ENCODE results near the gene SOCS2.
"Not testable (repeated sequence)": the region's sequence is repeated elsewhere in the genome, so short reads cannot be mapped to it uniquely, and the experiment has no call there.

Gene SOCS2

GRCh38 chr12:93550748-93551611 lies 21.5 kb upstream of the SOCS2 start:
- Mint-ChIP-seq H3K27ac (no peak overlapping the region), H3K36me3 (peaks cover 5% of the 10 kb centered on the region), H3K4me3 (no peak overlapping the region), H3K9me3 (ENCODE audit: low read depth) (no peaks in the 10 kb centered on the region), H3K27me3 (no peaks in the 10 kb centered on the region), H3K4me1 (ENCODE audit: low read depth) (no peaks in the 10 kb centered on the region)

GRCh38 chr12:93552427-93552826 lies 20.0 kb upstream of the SOCS2 start:
- Mint-ChIP-seq H3K27me3 (no peaks in the 10 kb centered on the region), H3K4me3 (no peak overlapping the region), H3K36me3 (peaks cover 9% of the 10 kb centered on the region), H3K9me3 (ENCODE audit: low read depth) (no peaks in the 10 kb centered on the region), H3K27ac (no peak overlapping the region), H3K4me1 (ENCODE audit: low read depth) (no peaks in the 10 kb centered on the region)

- H3K27me3 Mint-ChIP-seq; H3K4me3 Mint-ChIP-seq; H3K4me1 Mint-ChIP-seq (ENCODE audit: low read depth); H3K27ac Mint-ChIP-seq: not testable (repeated sequence)
- Mint-ChIP-seq H3K36me3 (peaks cover 30% of the 10 kb centered on the region), H3K9me3 (ENCODE audit: low read depth) (peaks cover 11% of the 10 kb centered on the region)
Observed at GRCh38 chr12:93557879-93558278, 14.6 kb upstream of the SOCS2 start.

- H3K27ac Mint-ChIP-seq, H3K4me3 Mint-ChIP-seq: not testable (repeated sequence)
- H3K36me3 Mint-ChIP-seq: peaks cover 30% of the 10 kb centered on the region
Observed at GRCh38 chr12:93558685-93559084, 13.8 kb upstream of the SOCS2 start.

GRCh38 chr12:93563807-93564538 lies 8.5 kb upstream of the SOCS2 start:
- Mint-ChIP-seq H3K27me3 (no peaks in the 10 kb centered on the region), H3K36me3 (peaks cover 16% of the 10 kb centered on the region), H3K27ac (no peak overlapping the region)

More at GRCh38 chr12:93558685-93559084, 13.8 kb upstream of the SOCS2 start:
- not testable (repeated sequence) for H3K27me3 Mint-ChIP-seq; H3K4me1 Mint-ChIP-seq (ENCODE audit: low read depth)
- H3K9me3 Mint-ChIP-seq (ENCODE audit: low read depth): peaks cover 11% of the 10 kb centered on the region

GRCh38 chr12:93565760-93566159 lies 6.7 kb upstream of the SOCS2 start:
- H3K4me3 Mint-ChIP-seq: no peak overlapping the region
- no peaks in the 10 kb centered on the region for H3K27me3 Mint-ChIP-seq
- peaks cover 5% of the 10 kb centered on the region for H3K4me1 Mint-ChIP-seq (ENCODE audit: low read depth)
- no peak overlapping the region for H3K27ac Mint-ChIP-seq
- no peaks in the 10 kb centered on the region for H3K9me3 Mint-ChIP-seq (ENCODE audit: low read depth)
- H3K36me3 Mint-ChIP-seq: peaks cover 6% of the 10 kb centered on the region

More at GRCh38 chr12:93563807-93564538, 8.5 kb upstream of the SOCS2 start:
- Mint-ChIP-seq H3K9me3 (ENCODE audit: low read depth) (peaks cover under 1% of the 10 kb centered on the region), H3K4me3 (no peak overlapping the region), H3K4me1 (ENCODE audit: low read depth) (peaks cover 4% of the 10 kb centered on the region)

- Mint-ChIP-seq H3K9me3 (ENCODE audit: low read depth) (no peaks in the 10 kb centered on the region), H3K27me3 (no peaks in the 10 kb centered on the region), H3K4me1 (ENCODE audit: low read depth) (peaks cover 6% of the 10 kb centered on the region), H3K36me3 (peaks cover 3% of the 10 kb centered on the region), H3K4me3 (no peak overlapping the region), H3K27ac (no peak overlapping the region)
Observed at GRCh38 chr12:93567174-93567573, 5.3 kb upstream of the SOCS2 start.

GRCh38 chr12:93568091-93568490 lies 4.4 kb upstream of the SOCS2 start:
- Mint-ChIP-seq H3K4me3 (peak overlapping the region; percentile 49), H3K36me3 (peaks cover 3% of the 10 kb centered on the region), H3K27me3 (no peaks in the 10 kb centered on the region), H3K9me3 (ENCODE audit: low read depth) (no peaks in the 10 kb centered on the region), H3K4me1 (ENCODE audit: low read depth) (peaks cover 14% of the 10 kb centered on the region), H3K27ac (no peak overlapping the region)

GRCh38 chr12:93569301-93569655 lies 3.2 kb upstream of the SOCS2 start:
- H3K4me1 Mint-ChIP-seq (ENCODE audit: low read depth): peaks cover 20% of the 10 kb centered on the region
- no peak overlapping the region for H3K27ac Mint-ChIP-seq
- no peaks in the 10 kb centered on the region for H3K9me3 Mint-ChIP-seq (ENCODE audit: low read depth)
- H3K4me3 Mint-ChIP-seq: peak overlapping the region; percentile 89
- H3K27me3 Mint-ChIP-seq: no peaks in the 10 kb centered on the region
- peaks cover 3% of the 10 kb centered on the region for H3K36me3 Mint-ChIP-seq

GRCh38 chr12:93569656-93570551 lies 2.6 kb upstream of the SOCS2 start:
- Mint-ChIP-seq H3K9me3 (ENCODE audit: low read depth) (no peaks in the 10 kb centered on the region), H3K27me3 (no peaks in the 10 kb centered on the region), H3K4me1 (ENCODE audit: low read depth) (peaks cover 23% of the 10 kb centered on the region), H3K4me3 (peak overlapping the region; percentile 89), H3K27ac (peak overlapping the region; percentile 50), H3K36me3 (peaks cover 3% of the 10 kb centered on the region)

- peak overlapping the region; percentile 85 for H3K27ac Mint-ChIP-seq
- no peaks in the 10 kb centered on the region for H3K27me3 Mint-ChIP-seq
- H3K4me1 Mint-ChIP-seq (ENCODE audit: low read depth): peaks cover 28% of the 10 kb centered on the region
- peaks cover 3% of the 10 kb centered on the region for H3K36me3 Mint-ChIP-seq
- peak overlapping the region; percentile 89 for H3K4me3 Mint-ChIP-seq
- H3K9me3 Mint-ChIP-seq (ENCODE audit: low read depth): no peaks in the 10 kb centered on the region
Observed at GRCh38 chr12:93570552-93571364, 1.7 kb upstream of the SOCS2 start.

- Mint-ChIP-seq H3K27me3 (no peaks in the 10 kb centered on the region), H3K27ac (peak overlapping the region; percentile 50), H3K4me3 (peak overlapping the region; percentile 89), H3K36me3 (no peaks in the 10 kb centered on the region), H3K9me3 (ENCODE audit: low read depth) (no peaks in the 10 kb centered on the region), H3K4me1 (ENCODE audit: low read depth) (peaks cover 28% of the 10 kb centered on the region)
Observed at GRCh38 chr12:93571365-93571924, 1.0 kb upstream of the SOCS2 start.

GRCh38 chr12:93572712-93573551 lies 457 bp downstream of the SOCS2 start:
- Mint-ChIP-seq H3K4me1 (ENCODE audit: low read depth) (peaks cover 32% of the 10 kb centered on the region), H3K9me3 (ENCODE audit: low read depth) (no peaks in the 10 kb centered on the region), H3K27me3 (no peaks in the 10 kb centered on the region)

More at GRCh38 chr12:93572712-93573551, 457 bp downstream of the SOCS2 start:
- peak overlapping the region; percentile 93 for H3K4me3 Mint-ChIP-seq
- no peaks in the 10 kb centered on the region for H3K36me3 Mint-ChIP-seq
- no peak overlapping the region for H3K27ac Mint-ChIP-seq
